Fibroblast of mammary gland (primary cell): ENCODE results near the gene SERGEF.

ENCODE experiments used
- DNase-seq: peaks from one replicate; pipeline ENCODE4 v3.0.0-alpha.2; 2010; ENCODE audit warnings: low read depth
- H3K4me3 ChIP-seq: 2 replicates; pipeline ENCODE4 v1.5.1; 2011; ENCODE audit warnings: low read depth, mild to moderate bottlenecking, low read length, moderate library complexity; ENCODE audit not compliant: control insufficient read depth
- CTCF ChIP-seq: conservative IDR thresholded peaks from 2 replicates; pipeline ENCODE4 v1.5.1; 2011; ENCODE audit warnings: low read depth, low read length, inconsistent platforms; ENCODE audit not compliant: control insufficient read depth, insufficient read depth

SERGEF gene

GRCh38 chr11:17763703-17764102 lies 249.1 kb downstream of the SERGEF start:
- no peak for DNase-seq
- no peak overlapping the region for H3K4me3 ChIP-seq
- no peak for TF ChIP-seq CTCF

- no peak for TF ChIP-seq CTCF
- no peak for DNase-seq
- no peak overlapping the region for H3K4me3 ChIP-seq
These were observed 249.6 kb downstream of the SERGEF start for GRCh38 chr11:17763244-17763643.

GRCh38 chr11:17762309-17762974 lies 250.4 kb downstream of the SERGEF start:
- no peak for DNase-seq
- no peak for TF ChIP-seq CTCF
- H3K4me3 ChIP-seq, result no peak overlapping the region

GRCh38 chr11:17760102-17761029 lies 252.5 kb downstream of the SERGEF start:
- peak; percentile 66 for TF ChIP-seq CTCF

GRCh38 chr11:17755891-17756290 lies 257.0 kb downstream of the SERGEF start:
- no peak for DNase-seq
- TF ChIP-seq CTCF, result no peak

More at GRCh38 chr11:17760102-17761029, 252.5 kb downstream of the SERGEF start:
- no peak overlapping the region for H3K4me3 ChIP-seq
- DNase-seq, result peak; percentile 50

GRCh38 chr11:17753641-17754040 lies 259.2 kb downstream of the SERGEF start:
- DNase-seq, result no peak
- no peak overlapping the region for H3K4me3 ChIP-seq
- no peak for TF ChIP-seq CTCF

More at GRCh38 chr11:17755891-17756290, 257.0 kb downstream of the SERGEF start:
- H3K4me3 ChIP-seq, result no peak overlapping the region
